NCI-H226 (cell line): ENCODE measurements around the gene CDKAL1.
A peak's percentile ranks its signal among the peaks of the same experiment; 100 is the strongest.
"Not testable (repeated sequence)": the region's sequence is repeated elsewhere in the genome, so short reads cannot be mapped to it uniquely, and the experiment has no call there.

Source experiments
- DNase-seq: peaks from one replicate; pipeline ENCODE4 v3.0.0-alpha.2; 2015

The CDKAL1 gene

GRCh38 chr6:21163110-21163837 is 629.0 kb downstream of the CDKAL1 start:
- DNase-seq = peak; percentile 70

- DNase-seq = no peak
Observed at GRCh38 chr6:21163838-21164180, 629.6 kb downstream of the CDKAL1 start.

- DNase-seq = peak; percentile 8
Observed at GRCh38 chr6:21164768-21165326, 630.6 kb downstream of the CDKAL1 start.

GRCh38 chr6:21166754-21167153 is 632.5 kb downstream of the CDKAL1 start:
- no peak for DNase-seq

GRCh38 chr6:21167790-21168189 is 633.5 kb downstream of the CDKAL1 start:
- no peak for DNase-seq

- DNase-seq = no peak
Observed at GRCh38 chr6:21171801-21172200, 637.5 kb downstream of the CDKAL1 start.

- no peak for DNase-seq
Observed at GRCh38 chr6:21173031-21173430, 638.8 kb downstream of the CDKAL1 start.

- DNase-seq = no peak
Observed at GRCh38 chr6:21173678-21174077, 639.4 kb downstream of the CDKAL1 start.

- no peak for DNase-seq
Observed at GRCh38 chr6:21176197-21176596, 641.9 kb downstream of the CDKAL1 start.

GRCh38 chr6:21180155-21180554 is 645.9 kb downstream of the CDKAL1 start:
- no peak for DNase-seq

- no peak for DNase-seq
Observed at GRCh38 chr6:21180800-21181337, 646.6 kb downstream of the CDKAL1 start.

- no peak for DNase-seq
Observed at GRCh38 chr6:21181866-21182265, 647.6 kb downstream of the CDKAL1 start.

- no peak for DNase-seq
Observed at GRCh38 chr6:21182589-21182988, 648.3 kb downstream of the CDKAL1 start.

GRCh38 chr6:21185861-21186478 is 651.7 kb downstream of the CDKAL1 start:
- DNase-seq = no peak

GRCh38 chr6:21186479-21187055 is 652.3 kb downstream of the CDKAL1 start:
- no peak for DNase-seq

- no peak for DNase-seq
Observed at GRCh38 chr6:21187485-21187884, 653.2 kb downstream of the CDKAL1 start.

GRCh38 chr6:21188505-21189223 is 654.4 kb downstream of the CDKAL1 start:
- no peak for DNase-seq

- DNase-seq = no peak
Observed at GRCh38 chr6:21189759-21190158, 655.5 kb downstream of the CDKAL1 start.

- no peak for DNase-seq
Observed at GRCh38 chr6:21190701-21191100, 656.4 kb downstream of the CDKAL1 start.

GRCh38 chr6:21193790-21194475 is 659.7 kb downstream of the CDKAL1 start:
- no peak for DNase-seq

GRCh38 chr6:21195301-21195700 is 661.0 kb downstream of the CDKAL1 start:
- not testable (repeated sequence) for DNase-seq

- no peak for DNase-seq
Observed at GRCh38 chr6:21198032-21198640, 663.9 kb downstream of the CDKAL1 start.
